MCF 10A (cell line): ENCODE measurements around the gene DDX39A. TPM values are rescaled to one million over a fixed set of nuclear protein-coding genes. Genes with fewer than 3 reads are reported as not detected.

Experiments
- BruUV-seq: library from RNA; stranded (reverse); fragments of 400-500 nt; replicated peaks from 2 replicates; lab custom pipeline; 2021; lab: Mats Ljungman, UMichigan
- CTCF ChIA-PET: fragments of 300-600 bp; sonication (Branson Sonifier 250); formaldehyde crosslinking; extraction: SDS; loops from one replicate; lab custom pipeline; 2021; ENCODE audit warnings: antibody characterized with exemption, inconsistent platforms; lab: Yijun Ruan, JAX
- POLR2A ChIA-PET: fragments of 300-600, 350-650 bp; sonication (Branson Sonifier 250); formaldehyde crosslinking; extraction: SDS; loops from one replicate; lab custom pipeline; 2020; ENCODE audit warnings: antibody characterized with exemption, inconsistent platforms; lab: Yijun Ruan, JAX
- DNase-seq: peaks from one replicate; pipeline ENCODE4 v3.0.0-alpha.2; 2018; ENCODE audit not compliant: unreplicated experiment
- H3K27ac Mint-ChIP-seq: one replicate; pipeline ENCODE4 v1.8.0; 2022; ENCODE audit warnings: mild to moderate bottlenecking, low read depth, mixed read lengths; ENCODE audit not compliant: unreplicated experiment
- H3K27me3 Mint-ChIP-seq: one replicate; pipeline ENCODE4 v1.8.0; 2022; ENCODE audit warnings: mixed read lengths; ENCODE audit not compliant: insufficient read depth, unreplicated experiment
- H3K36me3 Mint-ChIP-seq: one replicate; pipeline ENCODE4 v1.8.0; 2022; ENCODE audit warnings: mild to moderate bottlenecking, moderate library complexity, mixed read lengths; ENCODE audit not compliant: insufficient read depth, unreplicated experiment
- H3K4me1 Mint-ChIP-seq: one replicate; pipeline ENCODE4 v1.8.0; 2022; ENCODE audit warnings: mixed read lengths; ENCODE audit not compliant: insufficient read depth, unreplicated experiment
- H3K4me3 Mint-ChIP-seq: one replicate; pipeline ENCODE4 v1.8.0; 2022; ENCODE audit warnings: mild to moderate bottlenecking, moderate library complexity, mixed read lengths; ENCODE audit not compliant: unreplicated experiment
- H3K9me3 Mint-ChIP-seq: one replicate; pipeline ENCODE4 v1.8.0; 2022; ENCODE audit warnings: mixed read lengths; ENCODE audit not compliant: unreplicated experiment
- CTCF ChIP-seq: fragments of 200-600 bp; IDR thresholded peaks from one replicate; pipeline ENCODE4 v1.8.0; 2022; ENCODE audit warnings: antibody characterized with exemption, mild to moderate bottlenecking; ENCODE audit not compliant: unreplicated experiment
- intact Hi-C: fragments of 100-400 bp; cut with micrococcal nuclease; formaldehyde crosslinking; loops from 2 replicates; pipeline ENCODE4 v1.14.1; 2022
- total RNA-seq: library from RNA; stranded (reverse); gene quantifications from 2 replicates; pipeline ENCODE4 v1.2.3, GENCODE V29; 2022

DDX39A gene
- total RNA-seq, 1 experiment from 2014 or later: 65.4 TPM

- H3K36me3 Mint-ChIP-seq: peaks cover 79% of the 10 kb centered on the region
- no peak overlapping the region for H3K27ac Mint-ChIP-seq
- no peaks in the 10 kb centered on the region for H3K27me3 Mint-ChIP-seq
- no peak for TF ChIP-seq CTCF
- DNase-seq: peak; percentile 46
- ChIA-PET CTCF (no interaction called here), POLR2A (interaction anchor here (0.6 kb wide), 1 partner anchor 13 kb away, joined by 5 read pairs; no protein-coding TSS in a partner anchor)
- peaks cover 6% of the 10 kb centered on the region for H3K4me1 Mint-ChIP-seq
- intact Hi-C loops: no loop called here
- H3K9me3 Mint-ChIP-seq: no peaks in the 10 kb centered on the region
- no TSS peak for BruUV-seq
- no peak overlapping the region for H3K4me3 Mint-ChIP-seq
These were observed 31.2 kb upstream of the DDX39A start for GRCh38 chr19:14450168-14450874.

DNA sequence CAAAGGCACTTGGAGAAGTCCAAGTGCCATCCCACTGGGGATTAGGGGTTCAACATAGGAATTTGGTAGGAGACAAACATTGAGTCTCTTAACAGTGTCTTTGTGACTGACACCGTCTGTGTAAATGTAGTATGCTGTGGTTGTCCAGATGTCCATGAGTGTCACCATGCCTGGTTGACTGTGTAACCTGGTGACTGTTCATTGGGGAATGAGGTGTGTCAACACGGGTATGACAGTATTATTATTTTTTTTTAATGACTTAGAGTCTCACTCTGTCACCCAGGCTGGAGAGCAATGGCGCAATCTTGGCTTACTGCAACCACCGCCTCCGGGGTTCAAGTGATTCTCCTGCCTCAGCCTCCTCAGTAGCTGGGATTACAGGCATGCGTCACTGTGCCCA is 30.2 kb upstream of the DDX39A start:
- ChIA-PET POLR2A (no interaction called here), CTCF (no interaction called here)
- H3K36me3 Mint-ChIP-seq: peaks cover 79% of the 10 kb centered on the region
- H3K4me1 Mint-ChIP-seq: peaks cover 6% of the 10 kb centered on the region
- no peaks in the 10 kb centered on the region for H3K9me3 Mint-ChIP-seq
- intact Hi-C loops: no loop called here
- H3K27ac Mint-ChIP-seq: no peak overlapping the region
- H3K4me3 Mint-ChIP-seq: no peak overlapping the region
- DNase-seq: no peak
- no peak for TF ChIP-seq CTCF
- BruUV-seq: no TSS peak
- H3K27me3 Mint-ChIP-seq: no peaks in the 10 kb centered on the region

DNA sequence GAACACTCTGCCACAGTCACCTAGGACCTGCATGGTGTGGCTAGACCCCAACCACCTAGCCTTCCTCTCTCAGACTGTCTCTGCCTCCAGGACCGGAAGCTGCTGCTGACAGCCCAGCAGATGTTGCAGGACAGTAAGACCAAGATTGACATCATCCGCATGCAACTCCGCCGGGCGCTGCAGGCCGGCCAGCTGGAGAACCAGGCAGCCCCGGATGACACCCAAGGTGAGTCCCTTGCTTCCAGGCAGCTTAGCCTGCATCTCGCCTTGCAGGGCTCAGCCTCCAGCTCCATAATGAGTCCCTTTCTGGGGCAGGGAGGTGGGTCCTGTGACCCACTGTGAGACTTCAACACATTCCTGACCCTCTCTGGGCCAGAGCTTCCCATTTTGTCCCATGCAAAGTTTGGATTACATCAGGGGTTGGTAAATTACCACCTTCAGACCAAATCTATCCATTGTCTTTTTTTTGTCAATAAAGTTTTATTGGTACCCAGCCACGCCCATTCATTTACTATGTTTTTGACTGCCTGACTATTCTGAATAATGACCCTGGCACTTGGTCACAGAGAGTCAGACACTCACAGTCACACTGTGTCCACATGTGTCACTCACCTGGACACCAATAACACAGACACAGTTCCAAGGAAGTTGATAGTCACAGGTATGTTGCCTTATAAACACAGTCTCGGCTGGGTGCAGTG is 27.3 kb upstream of the DDX39A start:
- CTCF ChIA-PET: interaction anchor here (0.6 to 1.0 kb wide), 2 partner anchors 36 to 805 kb away, joined by 3 to 4 read pairs; no protein-coding TSS in a partner anchor
- Mint-ChIP-seq H3K4me3 (no peak overlapping the region), H3K4me1 (peaks cover 6% of the 10 kb centered on the region), H3K36me3 (peaks cover 83% of the 10 kb centered on the region), H3K9me3 (no peaks in the 10 kb centered on the region), H3K27me3 (no peaks in the 10 kb centered on the region), H3K27ac (no peak overlapping the region)
- intact Hi-C loops: no loop called here
- BruUV-seq: no TSS peak
- TF ChIP-seq CTCF: no peak
- no peak for DNase-seq
- POLR2A ChIA-PET: interaction anchor here (0.9 kb wide), 1 partner anchor 70 kb away, joined by 3 read pairs; no protein-coding TSS in a partner anchor

DNA sequence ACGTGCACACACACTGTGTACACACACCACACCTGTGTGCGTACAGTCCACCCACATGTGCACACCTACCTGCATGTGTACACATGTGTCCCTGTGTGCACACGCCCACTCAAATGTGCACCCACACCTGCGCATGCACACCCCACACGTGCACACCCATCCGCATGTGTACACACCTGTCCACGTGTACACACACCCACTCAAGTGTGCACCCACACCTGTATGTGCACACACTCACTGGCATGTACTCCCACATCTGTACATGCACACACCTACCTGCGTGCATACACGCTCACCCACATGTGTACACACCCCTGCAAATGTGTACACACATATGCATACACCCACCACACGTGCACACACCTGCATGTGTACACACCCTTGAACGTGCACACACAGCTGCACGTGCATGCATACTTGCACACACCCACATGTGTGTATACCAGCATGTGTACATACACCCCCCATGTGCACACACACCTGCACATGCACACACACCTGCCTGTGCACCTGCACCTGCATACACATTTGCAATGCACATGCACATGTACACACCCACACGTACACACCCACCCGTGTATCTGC is 24.6 kb upstream of the DDX39A start:
- no TSS peak for BruUV-seq
- no peaks in the 10 kb centered on the region for H3K27me3 Mint-ChIP-seq
- H3K27ac Mint-ChIP-seq: no peak overlapping the region
- no peaks in the 10 kb centered on the region for H3K4me1 Mint-ChIP-seq
- intact Hi-C loops: no loop called here
- ChIA-PET POLR2A (no interaction called here), CTCF (no interaction called here)
- peaks cover 76% of the 10 kb centered on the region for H3K36me3 Mint-ChIP-seq
- TF ChIP-seq CTCF: no peak
- H3K9me3 Mint-ChIP-seq: no peaks in the 10 kb centered on the region
- no peak overlapping the region for H3K4me3 Mint-ChIP-seq
- DNase-seq: no peak
